Lung (tissue), 12 donors: ENCODE results near the gene TSPAN2. TPM values are rescaled to one million over a fixed set of nuclear protein-coding genes. Genes with fewer than 3 reads are reported as not detected.

ENCODE experiments used
- ATAC-seq: fragments of 200-7000 bp; cut with Tn5 transposase; one replicate; pipeline ENCODE4 v1.9.1; 2020; ENCODE audit warnings: moderate number of reproducible peaks; ENCODE audit not compliant: insufficient read depth, low FRiP score
- DNase-seq, 3 donors: peaks; one replicate each; pipeline ENCODE4 v3.0.0-alpha.2; 2013 to 2017
- H3K27ac ChIP-seq, 2 donors: one replicate each; pipeline ENCODE4 v1.5.1; 2013; ENCODE audit warnings: mild to moderate bottlenecking in 2 of 2, moderate library complexity in 2 of 2, control low read depth in 1 of 2, inconsistent platforms in 1 of 2, low read depth in 1 of 2, low read length in 1 of 2
- H3K27me3 ChIP-seq, 3 donors: one replicate each; pipeline ENCODE4 v1.5.1; 2013; ENCODE audit warnings: low read length in 2 of 3; ENCODE audit not compliant: control insufficient read depth in 3 of 3, insufficient read depth in 3 of 3
- H3K36me3 ChIP-seq, 4 donors: one replicate each; pipeline ENCODE4 v1.5.1; 2013; ENCODE audit warnings: low read length in 4 of 4, mild to moderate bottlenecking in 1 of 4, moderate library complexity in 1 of 4; ENCODE audit not compliant: control insufficient read depth in 4 of 4, insufficient read depth in 4 of 4
- H3K4me1 ChIP-seq, 5 donors: one replicate each; pipeline ENCODE4 v1.5.1; 2013; ENCODE audit warnings: low read length in 5 of 5, mild to moderate bottlenecking in 2 of 5, moderate library complexity in 1 of 5; ENCODE audit not compliant: control insufficient read depth in 5 of 5, insufficient read depth in 5 of 5
- H3K4me3 ChIP-seq: one replicate; pipeline ENCODE4 v1.5.1; 2013; ENCODE audit warnings: mild to moderate bottlenecking, control low read depth, moderate library complexity
- H3K9ac ChIP-seq, 2 donors: one replicate each; pipeline ENCODE4 v1.5.1; 2013; ENCODE audit warnings: low read length in 2 of 2, control low read depth in 1 of 2; ENCODE audit not compliant: insufficient read depth in 1 of 2
- H3K9me3 ChIP-seq, 4 donors: one replicate each; pipeline ENCODE4 v1.5.1; 2013; ENCODE audit warnings: low read length in 3 of 4, mild to moderate bottlenecking in 1 of 4, moderate library complexity in 1 of 4; ENCODE audit not compliant: control insufficient read depth in 4 of 4, insufficient read depth in 3 of 4
- WGBS, 2 donors: extraction: QIAGEN DNeasy Blood & Tissue Kit; methylation state at CpG; one replicate each; pipeline ENCODE4 v1.1.7; 2013; 5-methylcytosine and 5-hydroxymethylcytosine counted together
- polyA plus RNA-seq, 2 donors: library from polyadenylated mRNA; stranded (reverse); fragments of 200-250 nt; gene quantifications; one replicate each; pipeline ENCODE4 v1.2.1, GENCODE V29; 2013
- total RNA-seq, 2 donors: library from RNA; depleted of rRNA in 1 of 2; stranded (reverse); fragments of >200 nt in 1 of 2; gene quantifications; one replicate each; pipeline ENCODE4 v1.2.1, GENCODE V29; 2014 to 2021
- TF ChIP-seq, protein P1 (sequence below): IDR thresholded peaks from 2 replicates; pipeline ENCODE4 v1.5.1; 2012; ENCODE audit warnings: mild to moderate bottlenecking; ENCODE audit errors: control extremely low read depth, extremely low read depth
- donor health status: control.
- donor health status: control.
- donor health status: Bipolar disorder and iron deficiency.
- donor health status: healthy.
- donor health status: DM: yes; HTN: yes; CAD: no.

Gene TSPAN2
- total and polyA plus RNA-seq, 4 donors, result 1.5 to 10.4 (median 8.2) TPM

DNA sequence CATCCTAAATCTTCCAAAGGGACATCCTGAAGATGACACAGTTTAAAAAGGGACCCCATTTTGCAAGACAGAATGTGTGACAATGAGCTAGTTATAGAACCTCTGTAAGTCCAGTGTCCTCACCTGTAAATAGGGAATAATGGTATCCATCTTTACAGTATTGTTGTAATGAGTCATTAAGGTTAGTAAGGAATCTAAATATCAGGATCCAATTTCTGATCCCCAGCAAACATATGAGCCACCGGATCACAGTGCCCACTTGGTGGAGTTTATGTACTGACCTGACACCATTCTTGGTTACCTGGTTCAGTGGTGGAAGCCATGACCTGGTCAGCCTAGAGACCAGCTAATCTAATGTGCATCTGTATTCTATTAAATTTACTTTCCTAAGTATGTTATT lies 47.9 kb upstream of the TSPAN2 start:
- no peaks in the 10 kb centered on the region for H3K27me3 ChIP-seq
- no peak overlapping the region for H3K27ac ChIP-seq
- no peak for DNase-seq
- 83 to 85% methylated on average over 1 of the region's 1 CpG for WGBS, 2 donors
- no peaks in the 10 kb centered on the region for H3K36me3 ChIP-seq
- TF ChIP-seq, protein P1, sequence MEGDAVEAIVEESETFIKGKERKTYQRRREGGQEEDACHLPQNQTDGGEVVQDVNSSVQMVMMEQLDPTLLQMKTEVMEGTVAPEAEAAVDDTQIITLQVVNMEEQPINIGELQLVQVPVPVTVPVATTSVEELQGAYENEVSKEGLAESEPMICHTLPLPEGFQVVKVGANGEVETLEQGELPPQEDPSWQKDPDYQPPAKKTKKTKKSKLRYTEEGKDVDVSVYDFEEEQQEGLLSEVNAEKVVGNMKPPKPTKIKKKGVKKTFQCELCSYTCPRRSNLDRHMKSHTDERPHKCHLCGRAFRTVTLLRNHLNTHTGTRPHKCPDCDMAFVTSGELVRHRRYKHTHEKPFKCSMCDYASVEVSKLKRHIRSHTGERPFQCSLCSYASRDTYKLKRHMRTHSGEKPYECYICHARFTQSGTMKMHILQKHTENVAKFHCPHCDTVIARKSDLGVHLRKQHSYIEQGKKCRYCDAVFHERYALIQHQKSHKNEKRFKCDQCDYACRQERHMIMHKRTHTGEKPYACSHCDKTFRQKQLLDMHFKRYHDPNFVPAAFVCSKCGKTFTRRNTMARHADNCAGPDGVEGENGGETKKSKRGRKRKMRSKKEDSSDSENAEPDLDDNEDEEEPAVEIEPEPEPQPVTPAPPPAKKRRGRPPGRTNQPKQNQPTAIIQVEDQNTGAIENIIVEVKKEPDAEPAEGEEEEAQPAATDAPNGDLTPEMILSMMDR, result no peak
- peaks cover 0 to 4% (median 2%) of the 10 kb centered on the region in 5 donors for H3K4me1 ChIP-seq
- H3K9ac ChIP-seq, result no peak overlapping the region
- H3K9me3 ChIP-seq, result no peaks in the 10 kb centered on the region
- H3K4me3 ChIP-seq, result no peak overlapping the region
- ATAC-seq, result no peak

DNA sequence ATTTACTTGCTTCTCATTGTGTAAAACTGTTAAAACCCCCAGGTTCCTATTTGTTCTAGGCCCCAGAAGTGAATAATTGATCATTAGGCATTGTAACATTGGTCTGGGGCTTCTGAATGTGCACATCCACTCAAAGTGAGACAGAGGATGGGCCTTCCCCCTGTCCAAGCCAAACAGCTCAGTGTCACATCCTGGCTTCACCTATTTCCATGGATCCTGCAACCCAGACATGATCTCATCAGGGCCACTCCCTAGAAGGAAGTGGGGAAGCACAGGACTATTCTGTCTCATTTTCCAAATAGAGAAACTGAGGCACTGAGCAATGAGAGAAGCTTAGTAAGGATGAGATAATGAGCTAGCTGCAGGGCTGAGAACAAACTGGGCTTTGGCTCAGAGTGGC lies 47.4 kb upstream of the TSPAN2 start:
- ATAC-seq (no peak), DNase-seq (no peak)
- H3K27ac ChIP-seq, result no peak overlapping the region
- H3K4me3 ChIP-seq, result no peak overlapping the region
- peaks cover 0 to 3% (median 1%) of the 10 kb centered on the region in 5 donors for H3K4me1 ChIP-seq
- no peaks in the 10 kb centered on the region for H3K27me3 ChIP-seq
- no peaks in the 10 kb centered on the region for H3K36me3 ChIP-seq
- no peak overlapping the region for H3K9ac ChIP-seq
- TF ChIP-seq, protein P1, result no peak
- H3K9me3 ChIP-seq, result no peaks in the 10 kb centered on the region

DNA sequence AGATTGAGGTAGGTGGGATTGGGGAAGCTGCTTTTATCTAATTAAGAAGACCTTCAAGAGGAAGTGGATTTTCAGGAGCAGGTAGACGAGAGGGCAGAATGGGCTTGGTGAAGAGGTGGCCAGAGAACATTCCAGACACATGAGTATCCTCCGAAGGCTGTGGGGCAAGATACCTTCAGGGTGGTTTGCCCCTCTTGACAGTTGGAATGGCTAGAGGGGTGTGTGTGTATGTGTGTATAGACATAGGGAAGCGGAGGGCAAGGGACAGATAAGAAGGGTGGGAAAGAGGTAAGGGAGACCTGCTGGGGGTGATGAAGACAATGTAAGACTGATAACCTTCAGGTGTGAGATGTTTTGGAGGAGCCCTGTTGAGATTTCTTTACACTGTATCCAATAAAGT lies 46.8 kb upstream of the TSPAN2 start:
- no peaks in the 10 kb centered on the region for H3K36me3 ChIP-seq
- H3K9me3 ChIP-seq, result no peaks in the 10 kb centered on the region
- no peak overlapping the region for H3K9ac ChIP-seq
- WGBS, 2 donors, result 71 to 74% methylated on average over 3 of the region's 3 CpGs
- H3K4me3 ChIP-seq, result no peak overlapping the region
- DNase-seq (no peak), ATAC-seq (no peak)
- H3K27ac ChIP-seq, result no peak overlapping the region
- TF ChIP-seq, protein P1, result no peak
- no peaks in the 10 kb centered on the region for H3K27me3 ChIP-seq
- peaks cover 0 to 3% (median 1%) of the 10 kb centered on the region in 5 donors for H3K4me1 ChIP-seq

DNA sequence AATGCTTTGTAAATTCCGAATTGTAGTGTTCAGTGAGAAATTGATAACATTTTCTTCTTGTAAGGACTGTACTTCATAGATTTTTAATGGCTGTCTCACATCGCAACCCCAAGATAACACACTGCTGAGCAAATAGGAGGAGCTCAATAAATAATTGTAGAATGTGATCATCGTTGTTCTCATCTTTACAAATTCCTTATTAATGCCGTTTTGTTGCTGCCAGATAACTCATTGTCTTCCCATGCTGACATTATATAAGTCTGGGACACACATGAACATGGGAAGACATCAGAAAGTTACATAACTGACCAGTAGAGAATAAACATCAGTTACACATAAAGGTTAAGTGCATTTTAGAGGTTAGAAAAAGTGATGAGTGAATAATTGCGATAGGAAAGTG lies 46.4 kb upstream of the TSPAN2 start:
- Histone ChIP-seq H3K9ac (no peak overlapping the region), H3K27me3 (no peaks in the 10 kb centered on the region), H3K4me1 (peaks cover 0 to 3% (median 1%) of the 10 kb centered on the region in 5 donors), H3K9me3 (no peaks in the 10 kb centered on the region), H3K27ac (no peak overlapping the region), H3K4me3 (no peak overlapping the region), H3K36me3 (no peaks in the 10 kb centered on the region)
- TF ChIP-seq, protein P1, result no peak
- ATAC-seq (no peak), DNase-seq (no peak)
- WGBS, 2 donors, result 70 to 82% methylated on average over 5 of the region's 5 CpGs
